Upper lobe of right lung (tissue), 1 donor: ENCODE results near the gene KIN. TPM values are rescaled to one million over a fixed set of nuclear protein-coding genes. Genes with fewer than 3 reads are reported as not detected.
"Not testable (repeated sequence)": the region's sequence is repeated elsewhere in the genome, so short reads cannot be mapped to it uniquely, and the experiment has no call there.

Source experiments
- ATAC-seq: fragments of 200-7000 bp; cut with Tn5 transposase; one replicate; pipeline ENCODE4 v1.9.1; 2020; ENCODE audit warnings: mild to moderate bottlenecking, moderate library complexity
- DNase-seq: peaks from one replicate; pipeline ENCODE4 v3.0.0-alpha.2; 2020
- H3K27ac ChIP-seq: fragments of 200-600 bp; one replicate; pipeline ENCODE4 v1.8.0; 2022
- H3K27me3 ChIP-seq: fragments of 200-600 bp; one replicate; pipeline ENCODE4 v1.8.0; 2022; ENCODE audit warnings: mild to moderate bottlenecking
- H3K36me3 ChIP-seq: fragments of 200-600 bp; one replicate; pipeline ENCODE4 v1.8.0; 2022
- H3K4me1 ChIP-seq: fragments of 200-600 bp; one replicate; pipeline ENCODE4 v1.8.0; 2022
- H3K4me3 ChIP-seq: fragments of 200-600 bp; one replicate; pipeline ENCODE4 v1.8.0; 2022; ENCODE audit warnings: mild to moderate bottlenecking
- H3K9me3 ChIP-seq: fragments of 200-600 bp; one replicate; pipeline ENCODE4 v1.8.0; 2022
- intact Hi-C: fragments of 100-400 bp; cut with DNase I; formaldehyde crosslinking; loops from one replicate; pipeline ENCODE4 v1.11.0; 2022
- total RNA-seq: library from RNA; stranded (reverse); fragmentation: NEBNext Ultra II Directional; extraction: Animal tissue kit (Norgen Biotek cat#: 25700); gene quantifications from one replicate; pipeline ENCODE4 v1.2.1, GENCODE V29; 2021
- TF ChIP-seq, protein P1 (sequence below): fragments of 200-600 bp; IDR thresholded peaks from one replicate; pipeline ENCODE4 v1.8.0; 2022; ENCODE audit warnings: antibody characterized with exemption
- donor health status: DM: no; HTN: yes; CAD: no; lungs with severe emphysema.

KIN gene
- total RNA-seq, 1 donor from 2014 or later: 11.9 TPM

DNA sequence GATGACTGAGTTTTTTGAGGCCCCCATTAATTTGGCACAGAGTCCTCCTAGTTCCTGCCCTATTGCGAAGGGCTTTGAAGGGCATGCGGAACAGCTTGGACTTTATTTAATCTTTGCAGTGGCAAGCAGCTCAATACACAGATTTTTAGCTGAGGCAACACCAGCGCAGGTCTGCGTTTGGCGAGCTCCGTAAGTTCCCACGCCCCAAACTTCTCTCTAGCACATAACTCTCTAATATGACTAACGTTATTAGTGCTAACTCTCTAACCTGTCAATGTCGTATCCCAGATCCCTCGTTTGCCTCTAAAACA is 30.1 kb upstream of the KIN start:
- TF ChIP-seq, protein P1, sequence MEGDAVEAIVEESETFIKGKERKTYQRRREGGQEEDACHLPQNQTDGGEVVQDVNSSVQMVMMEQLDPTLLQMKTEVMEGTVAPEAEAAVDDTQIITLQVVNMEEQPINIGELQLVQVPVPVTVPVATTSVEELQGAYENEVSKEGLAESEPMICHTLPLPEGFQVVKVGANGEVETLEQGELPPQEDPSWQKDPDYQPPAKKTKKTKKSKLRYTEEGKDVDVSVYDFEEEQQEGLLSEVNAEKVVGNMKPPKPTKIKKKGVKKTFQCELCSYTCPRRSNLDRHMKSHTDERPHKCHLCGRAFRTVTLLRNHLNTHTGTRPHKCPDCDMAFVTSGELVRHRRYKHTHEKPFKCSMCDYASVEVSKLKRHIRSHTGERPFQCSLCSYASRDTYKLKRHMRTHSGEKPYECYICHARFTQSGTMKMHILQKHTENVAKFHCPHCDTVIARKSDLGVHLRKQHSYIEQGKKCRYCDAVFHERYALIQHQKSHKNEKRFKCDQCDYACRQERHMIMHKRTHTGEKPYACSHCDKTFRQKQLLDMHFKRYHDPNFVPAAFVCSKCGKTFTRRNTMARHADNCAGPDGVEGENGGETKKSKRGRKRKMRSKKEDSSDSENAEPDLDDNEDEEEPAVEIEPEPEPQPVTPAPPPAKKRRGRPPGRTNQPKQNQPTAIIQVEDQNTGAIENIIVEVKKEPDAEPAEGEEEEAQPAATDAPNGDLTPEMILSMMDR: no peak
- H3K4me3 ChIP-seq: peak overlapping the region; percentile 82
- intact Hi-C loops: no loop called here
- H3K4me1 ChIP-seq: peaks cover 16% of the 10 kb centered on the region
- peaks cover 10% of the 10 kb centered on the region for H3K36me3 ChIP-seq
- no peaks in the 10 kb centered on the region for H3K27me3 ChIP-seq
- no peaks in the 10 kb centered on the region for H3K9me3 ChIP-seq
- DNase-seq (no peak), ATAC-seq (peak; percentile 34)
- H3K27ac ChIP-seq: peak overlapping the region; percentile 62

DNA sequence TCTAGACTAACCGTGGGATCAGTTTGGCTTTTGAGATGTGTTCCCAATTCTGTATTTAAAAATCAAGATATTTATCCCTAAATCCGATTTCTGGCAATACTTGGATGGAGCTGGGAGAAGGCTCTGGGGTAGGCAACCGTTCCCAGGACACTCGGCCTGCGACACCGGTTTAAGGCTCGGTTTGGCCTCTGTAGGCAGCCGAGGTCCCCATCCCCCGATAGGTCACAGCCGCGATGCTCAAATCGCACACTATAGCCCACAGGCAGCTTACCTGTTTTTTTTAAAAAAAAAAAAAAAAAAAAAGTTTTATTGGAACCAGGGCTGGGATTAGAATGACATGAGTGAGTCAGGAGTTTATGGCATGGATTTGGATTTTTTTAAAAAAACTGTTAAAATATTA is 29.8 kb upstream of the KIN start:
- TF ChIP-seq, protein P1: no peak
- Histone ChIP-seq H3K4me3 (peak overlapping the region; percentile 82), H3K27ac (no peak overlapping the region), H3K27me3 (no peaks in the 10 kb centered on the region), H3K4me1 (peaks cover 16% of the 10 kb centered on the region), H3K36me3 (peaks cover 7% of the 10 kb centered on the region), H3K9me3 (no peaks in the 10 kb centered on the region)
- DNase-seq: no peak
- no peak for ATAC-seq
- intact Hi-C loops: no loop called here

GRCh38 chr10:7813481-7813880 is 25.7 kb upstream of the KIN start:
- H3K27me3 ChIP-seq: no peaks in the 10 kb centered on the region
- no peak overlapping the region for H3K27ac ChIP-seq
- no peaks in the 10 kb centered on the region for H3K9me3 ChIP-seq
- DNase-seq (no peak), ATAC-seq (no peak)
- H3K36me3 ChIP-seq: peaks cover 12% of the 10 kb centered on the region
- peaks cover 4% of the 10 kb centered on the region for H3K4me1 ChIP-seq
- intact Hi-C loops: no loop called here
- no peak overlapping the region for H3K4me3 ChIP-seq
- TF ChIP-seq, protein P1: no peak

DNA sequence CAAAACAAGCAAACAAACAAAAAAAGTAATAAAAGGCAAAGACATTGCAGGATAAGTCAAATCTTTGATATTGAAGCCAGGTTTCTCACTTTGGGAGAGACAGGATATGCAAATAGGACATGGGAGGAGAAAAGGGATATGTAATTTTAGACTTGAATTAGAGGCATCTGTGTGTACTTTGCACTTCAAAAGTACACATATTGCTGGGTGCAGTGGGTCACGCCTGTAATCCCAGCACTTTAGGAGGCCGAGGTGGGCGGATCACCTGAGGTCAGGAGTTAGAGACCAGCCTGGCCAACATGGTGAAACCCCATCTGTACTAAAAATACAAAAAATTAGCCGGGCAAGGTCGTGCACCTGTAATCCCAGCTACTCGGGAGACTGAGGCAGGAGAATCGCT is 23.9 kb upstream of the KIN start:
- intact Hi-C loops, H3K9me3 ChIP-seq, H3K4me1 ChIP-seq, H3K27ac ChIP-seq, H3K4me3 ChIP-seq, H3K27me3 ChIP-seq, ATAC-seq, DNase-seq: not testable (repeated sequence)
- peaks cover 29% of the 10 kb centered on the region for H3K36me3 ChIP-seq

DNA sequence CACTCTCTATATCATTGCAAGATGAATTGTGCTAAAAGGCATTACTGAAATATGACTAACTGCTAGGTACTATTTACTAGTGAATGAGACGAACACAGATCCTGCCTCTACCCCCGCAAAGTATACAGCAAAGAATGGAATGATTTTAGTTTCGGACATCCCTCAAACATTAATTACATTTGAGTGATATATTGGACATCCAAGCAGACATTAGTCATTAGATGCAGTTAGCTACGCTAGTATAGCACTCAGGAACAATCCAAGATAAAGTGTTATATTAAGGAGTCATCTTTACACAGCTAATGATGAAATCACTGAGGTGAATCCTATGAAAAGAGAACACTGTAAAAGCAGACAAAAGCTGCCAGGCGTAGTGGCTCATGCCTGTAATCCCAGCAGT is 23.2 kb upstream of the KIN start:
- no peaks in the 10 kb centered on the region for H3K9me3 ChIP-seq
- H3K27me3 ChIP-seq: no peaks in the 10 kb centered on the region
- peaks cover 36% of the 10 kb centered on the region for H3K36me3 ChIP-seq
- DNase-seq (no peak), ATAC-seq (no peak)
- H3K4me1 ChIP-seq: no peaks in the 10 kb centered on the region
- intact Hi-C loops: no loop called here
- TF ChIP-seq, protein P1: no peak
- H3K4me3 ChIP-seq: no peak overlapping the region
- no peak overlapping the region for H3K27ac ChIP-seq

DNA sequence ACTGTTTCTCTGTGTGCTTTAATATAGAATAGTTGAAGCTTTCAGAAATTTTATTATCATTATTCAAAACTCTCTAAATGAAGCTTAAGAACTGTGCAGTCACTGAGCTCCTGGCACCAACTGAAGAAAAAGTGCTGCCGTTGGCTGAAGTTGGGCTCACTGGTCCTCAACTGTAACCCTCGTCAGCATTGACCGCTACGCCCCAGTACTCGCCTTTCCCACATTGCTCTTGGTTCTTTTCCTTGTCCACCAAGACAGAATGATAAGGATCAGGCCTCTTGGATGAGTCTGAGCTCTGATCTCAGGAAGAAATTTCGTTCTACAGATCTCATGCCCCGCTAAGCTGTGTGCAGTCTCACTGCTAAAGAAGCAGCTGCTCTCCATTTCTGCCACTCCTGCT is 22.6 kb upstream of the KIN start:
- intact Hi-C loops: no loop called here
- Histone ChIP-seq H3K9me3 (no peaks in the 10 kb centered on the region), H3K27me3 (no peaks in the 10 kb centered on the region), H3K27ac (no peak overlapping the region), H3K4me1 (no peaks in the 10 kb centered on the region), H3K4me3 (no peak overlapping the region), H3K36me3 (peaks cover 42% of the 10 kb centered on the region)
- TF ChIP-seq, protein P1: no peak
- DNase-seq (no peak), ATAC-seq (no peak)
